ENCODE results near the gene BARHL1. TPM values are rescaled to one million over a fixed set of nuclear protein-coding genes. Genes with fewer than 3 reads are reported as not detected.

The BARHL1 gene
- total RNA-seq, 1 experiment from 2014 or later: not detected

- DNase-seq (ENCODE audit: low read depth, low spot score) (no peak), ATAC-seq (no peak)
- H3K9ac ChIP-seq (ENCODE audit: low read length): no peak overlapping the region
- H3K79me2 ChIP-seq (ENCODE audit: insufficient read depth, low read length): no peaks in the 10 kb centered on the region
- no peaks in the 10 kb centered on the region for H3K4me1 ChIP-seq (ENCODE audit: control insufficient read depth in 1 of 2, insufficient read depth in 2 of 2, low read length in 2 of 2)
- no peak overlapping the region for H3K4me3 ChIP-seq (replicated peaks in 1 of 2; ENCODE audit: low read depth in 1 of 2, low read length in 2 of 2)
- no TSS peak for BruUV-seq (replicated peaks)
- no peaks in the 10 kb centered on the region for H3K9me3 ChIP-seq (ENCODE audit: control insufficient read depth in 1 of 2, insufficient read depth in 1 of 2, low read depth in 1 of 2, low read length in 2 of 2)
- no peak overlapping the region for H2AFZ ChIP-seq (ENCODE audit: low read depth, low read length, poor library complexity, severe bottlenecking)
- TF ChIP-seq CEBPB (IDR thresholded peaks at IDR 0.05; ENCODE audit: low read depth) (no peak), TCF7L2 (IDR thresholded peaks at IDR 0.05; ENCODE audit: borderline replicate concordance, extremely low read depth, insufficient read depth, insufficient read length) (no peak), SRF (IDR thresholded peaks at IDR 0.05; ENCODE audit: low read depth) (no peak), RAD21 (IDR thresholded peaks at IDR 0.05; ENCODE audit: low read depth) (no peak), JUND (IDR thresholded peaks at IDR 0.05) (no peak), ZFX (IDR thresholded peaks at IDR 0.05) (no peak), CBX3 (IDR thresholded peaks at IDR 0.05; ENCODE audit: low read depth) (no peak), EZH2 (IDR thresholded peaks at IDR 0.05) (no peak), SP1 (IDR thresholded peaks at IDR 0.05; ENCODE audit: low read depth) (no peak), REST (IDR thresholded peaks at IDR 0.05; ENCODE audit: low read depth) (no peak), FOSL1 (IDR thresholded peaks at IDR 0.05; ENCODE audit: low read depth) (no peak), ATF3 (IDR thresholded peaks at IDR 0.05) (no peak), POLR2A (IDR thresholded peaks at IDR 0.05; ENCODE audit: borderline replicate concordance, extremely low read depth, insufficient read depth, insufficient read length) (no peak), POLR2AphosphoS5 (IDR thresholded peaks at IDR 0.05; ENCODE audit: low read depth, low read length) (no peak), SIN3A (IDR thresholded peaks at IDR 0.05; ENCODE audit: low read depth) (no peak)
- no peaks in the 10 kb centered on the region for H3K36me3 ChIP-seq (ENCODE audit: control insufficient read depth in 1 of 2, insufficient read depth in 2 of 2, low read length in 2 of 2)
- peaks cover 4% of the 10 kb centered on the region; the same call in 1 of the 2 replicates for H3K27me3 ChIP-seq (ENCODE audit: insufficient read depth, low read length)
- intact Hi-C loops (cut with micrococcal nuclease): no loop called here
- H4K20me1 ChIP-seq (ENCODE audit: insufficient read depth): no peaks in the 10 kb centered on the region
- ChIA-PET POLR2A (no interaction called here), CTCF (no interaction called here), RAD21 (ENCODE audit: low non-redundant PET in 1 of 2, low total read pairs in 2 of 2, uncharacterized antibody in 2 of 2, unreplicated experiment in 2 of 2) (no interaction called here)
- H3K27ac ChIP-seq (ENCODE audit: low read depth, low read length): no peak overlapping the region
- no peak overlapping the region for H3K4me2 ChIP-seq (ENCODE audit: low read length)
- H3K9me2 ChIP-seq (ENCODE audit: insufficient read depth): no peaks in the 10 kb centered on the region
Measured at GRCh38 chr9:132559711-132560110, 22.7 kb upstream of the BARHL1 start.

Data from HCT116 (cell line).